Upper lobe of left lung (tissue), 4 donors: Measurements from ENCODE around the gene TNN.

Experiments
- EP300 ChIP-seq, 4 donors: sonication (generic); formaldehyde crosslinking; IDR thresholded peaks; one replicate each; pipeline ENCODE4 v1.5.1; 2017; ENCODE audit warnings: antibody characterized with exemption in 4 of 4, control low read depth in 2 of 4
- POLR2A ChIP-seq, 4 donors: fragments of 450-650 bp; IDR thresholded peaks; one replicate each; pipeline ENCODE4 v1.5.1; 2016 to 2017; ENCODE audit warnings: antibody characterized with exemption in 4 of 4, mild to moderate bottlenecking in 2 of 4
- POLR2AphosphoS5 ChIP-seq, 2 donors: sonication (generic); formaldehyde crosslinking; IDR thresholded peaks; one replicate each; pipeline ENCODE4 v1.5.1; 2017; ENCODE audit warnings: antibody characterized with exemption in 2 of 2
- TF ChIP-seq, protein P1 (sequence below), 6 experiments: fragments of 450-650 bp in 4 of 6; fragments of 200-600 bp in 2 of 6; sonication (generic) in 2 of 6; IDR thresholded peaks; one replicate each; pipeline ENCODE4 v1.5.1; 2016 to 2019; ENCODE audit warnings: antibody characterized with exemption in 6 of 6

DNA sequence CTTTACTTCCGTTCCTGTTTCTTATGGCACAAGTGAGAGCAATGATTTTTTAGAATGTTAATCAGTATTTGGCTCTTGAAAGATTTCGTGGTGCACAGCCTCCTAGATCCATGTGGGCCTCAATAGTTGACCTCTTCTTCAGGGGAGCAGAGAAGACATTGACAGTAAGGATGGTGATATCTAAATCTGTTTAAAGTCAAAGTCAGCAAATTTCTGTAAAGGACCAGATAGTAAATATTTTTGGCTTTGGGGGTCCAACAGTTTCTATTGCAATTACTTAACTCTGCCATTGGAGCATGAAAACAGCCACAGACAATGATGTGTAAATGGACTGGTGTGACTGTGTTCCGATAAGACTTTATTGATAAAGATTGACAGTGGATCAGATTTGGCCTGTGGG lies 27.4 kb downstream of the TNN start:
- TF ChIP-seq, protein P1, sequence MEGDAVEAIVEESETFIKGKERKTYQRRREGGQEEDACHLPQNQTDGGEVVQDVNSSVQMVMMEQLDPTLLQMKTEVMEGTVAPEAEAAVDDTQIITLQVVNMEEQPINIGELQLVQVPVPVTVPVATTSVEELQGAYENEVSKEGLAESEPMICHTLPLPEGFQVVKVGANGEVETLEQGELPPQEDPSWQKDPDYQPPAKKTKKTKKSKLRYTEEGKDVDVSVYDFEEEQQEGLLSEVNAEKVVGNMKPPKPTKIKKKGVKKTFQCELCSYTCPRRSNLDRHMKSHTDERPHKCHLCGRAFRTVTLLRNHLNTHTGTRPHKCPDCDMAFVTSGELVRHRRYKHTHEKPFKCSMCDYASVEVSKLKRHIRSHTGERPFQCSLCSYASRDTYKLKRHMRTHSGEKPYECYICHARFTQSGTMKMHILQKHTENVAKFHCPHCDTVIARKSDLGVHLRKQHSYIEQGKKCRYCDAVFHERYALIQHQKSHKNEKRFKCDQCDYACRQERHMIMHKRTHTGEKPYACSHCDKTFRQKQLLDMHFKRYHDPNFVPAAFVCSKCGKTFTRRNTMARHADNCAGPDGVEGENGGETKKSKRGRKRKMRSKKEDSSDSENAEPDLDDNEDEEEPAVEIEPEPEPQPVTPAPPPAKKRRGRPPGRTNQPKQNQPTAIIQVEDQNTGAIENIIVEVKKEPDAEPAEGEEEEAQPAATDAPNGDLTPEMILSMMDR (IDR thresholded peaks at IDR 0.05): no peak
- TF ChIP-seq POLR2A (IDR thresholded peaks at IDR 0.05) (no peak), POLR2AphosphoS5 (IDR thresholded peaks at IDR 0.05) (no peak), EP300 (IDR thresholded peaks at IDR 0.05) (no peak)
